Measurements from ENCODE around the gene WWOX. TPM values are rescaled to one million over a fixed set of nuclear protein-coding genes. Genes with fewer than 3 reads are reported as not detected.

The WWOX gene
- polyA plus RNA-seq, 1 donor from 2014 or later: 25.6 TPM

DNA sequence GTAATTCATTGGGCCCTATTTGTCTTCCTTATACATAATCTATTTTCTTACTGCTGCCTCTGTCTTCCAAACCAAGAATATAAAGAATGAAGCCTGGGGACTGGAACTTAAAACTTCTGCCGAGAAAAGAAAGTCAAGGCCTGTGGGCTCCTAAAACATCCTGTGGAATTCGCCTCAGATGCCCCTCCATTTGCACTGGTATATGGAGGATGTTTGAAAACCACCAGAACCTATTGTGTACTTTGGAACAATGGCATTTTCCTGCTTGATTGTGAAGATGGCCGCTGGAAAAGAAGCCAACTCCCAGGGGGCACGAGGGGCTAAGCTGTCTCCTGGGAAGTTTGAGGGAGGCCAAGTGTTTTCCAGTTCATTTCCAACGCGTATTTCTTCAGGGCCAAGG is 122.4 kb downstream of the WWOX start:
- no peaks in the 10 kb centered on the region for H3K36me3 ChIP-seq (ENCODE audit: insufficient read depth, low read length)
- no peaks in the 10 kb centered on the region for H3K9me2 ChIP-seq (ENCODE audit: insufficient read depth, low read length)
- H3K4me2 ChIP-seq (ENCODE audit: low read length): no peak overlapping the region
- H3K79me2 ChIP-seq (replicated peaks; ENCODE audit: insufficient read depth, low read length): no peaks in the 10 kb centered on the region
- H3K9ac ChIP-seq (ENCODE audit: low read length): no peak overlapping the region
- no peak overlapping the region for H2AFZ ChIP-seq (ENCODE audit: low read depth, low read length)
- no peaks in the 10 kb centered on the region for H3F3A ChIP-seq (ENCODE audit: insufficient read depth, low read length, poor library complexity, severe bottlenecking)
- H3K4me3 ChIP-seq (ENCODE audit: low read length): no peak overlapping the region
- no peak overlapping the region for H3K27ac ChIP-seq (ENCODE audit: low read length)
- H3K9me3 ChIP-seq (ENCODE audit: low read length): no peaks in the 10 kb centered on the region
- no peaks in the 10 kb centered on the region for H3K27me3 ChIP-seq (ENCODE audit: insufficient read depth, low read depth, low read length)
- TF ChIP-seq SMC3 (conservative IDR thresholded peaks at IDR 0.05; ENCODE audit: poor library complexity): no peak
- no peak for TF ChIP-seq EP300 (conservative IDR thresholded peaks at IDR 0.05; ENCODE audit: poor library complexity, severe bottlenecking)
- no peak for TF ChIP-seq EZH2 (IDR thresholded peaks at IDR 0.05; ENCODE audit: borderline replicate concordance, insufficient read depth, low read length, poor library complexity, severe bottlenecking)
- TF ChIP-seq TAF1 (IDR thresholded peaks at IDR 0.05; ENCODE audit: low read depth): no peak
- no peak for TF ChIP-seq MXI1 (conservative IDR thresholded peaks at IDR 0.05; ENCODE audit: poor library complexity, severe bottlenecking)
- H4K20me1 ChIP-seq (ENCODE audit: insufficient read depth): no peaks in the 10 kb centered on the region

DNA sequence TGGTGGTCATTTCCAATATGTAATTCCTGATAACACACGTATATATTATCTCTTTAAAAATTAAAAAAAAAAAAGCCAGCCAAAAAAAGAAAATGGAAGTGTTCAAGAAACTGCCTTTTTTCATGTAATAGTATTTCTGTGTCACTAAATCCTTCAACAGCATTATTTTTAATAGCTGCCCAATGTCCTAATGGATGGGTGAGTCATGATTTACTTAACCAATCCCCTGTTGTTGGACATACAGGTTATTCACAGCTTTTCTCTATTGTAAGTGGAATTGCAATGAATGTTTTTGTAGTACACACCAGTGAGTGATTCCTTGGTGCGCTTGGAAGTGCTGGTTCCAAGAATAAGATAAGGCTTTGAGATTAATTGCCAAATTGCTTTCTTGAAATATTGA is 124.9 kb downstream of the WWOX start:
- H3K9me2 ChIP-seq (ENCODE audit: insufficient read depth, low read length): no peaks in the 10 kb centered on the region
- H3K4me2 ChIP-seq (ENCODE audit: low read length): no peak overlapping the region
- no peaks in the 10 kb centered on the region for H3F3A ChIP-seq (ENCODE audit: insufficient read depth, low read length, poor library complexity, severe bottlenecking)
- H3K9me3 ChIP-seq (ENCODE audit: low read length): no peaks in the 10 kb centered on the region
- H4K20me1 ChIP-seq (ENCODE audit: insufficient read depth): no peaks in the 10 kb centered on the region
- no peaks in the 10 kb centered on the region for H3K36me3 ChIP-seq (ENCODE audit: insufficient read depth, low read length)
- H3K79me2 ChIP-seq (replicated peaks; ENCODE audit: insufficient read depth, low read length): no peaks in the 10 kb centered on the region
- H3K9ac ChIP-seq (ENCODE audit: low read length): no peak overlapping the region
- no peak overlapping the region for H2AFZ ChIP-seq (ENCODE audit: low read depth, low read length)
- H3K4me3 ChIP-seq (ENCODE audit: low read length): no peak overlapping the region
- no peak overlapping the region for H3K27ac ChIP-seq (ENCODE audit: low read length)
- H3K27me3 ChIP-seq (ENCODE audit: insufficient read depth, low read depth, low read length): no peaks in the 10 kb centered on the region
- TF ChIP-seq EP300 (conservative IDR thresholded peaks at IDR 0.05; ENCODE audit: poor library complexity, severe bottlenecking): no peak
- no peak for TF ChIP-seq POLR2AphosphoS5 (IDR thresholded peaks at IDR 0.05)
- no peak for TF ChIP-seq MXI1 (conservative IDR thresholded peaks at IDR 0.05; ENCODE audit: poor library complexity, severe bottlenecking)
- TF ChIP-seq, protein P1, sequence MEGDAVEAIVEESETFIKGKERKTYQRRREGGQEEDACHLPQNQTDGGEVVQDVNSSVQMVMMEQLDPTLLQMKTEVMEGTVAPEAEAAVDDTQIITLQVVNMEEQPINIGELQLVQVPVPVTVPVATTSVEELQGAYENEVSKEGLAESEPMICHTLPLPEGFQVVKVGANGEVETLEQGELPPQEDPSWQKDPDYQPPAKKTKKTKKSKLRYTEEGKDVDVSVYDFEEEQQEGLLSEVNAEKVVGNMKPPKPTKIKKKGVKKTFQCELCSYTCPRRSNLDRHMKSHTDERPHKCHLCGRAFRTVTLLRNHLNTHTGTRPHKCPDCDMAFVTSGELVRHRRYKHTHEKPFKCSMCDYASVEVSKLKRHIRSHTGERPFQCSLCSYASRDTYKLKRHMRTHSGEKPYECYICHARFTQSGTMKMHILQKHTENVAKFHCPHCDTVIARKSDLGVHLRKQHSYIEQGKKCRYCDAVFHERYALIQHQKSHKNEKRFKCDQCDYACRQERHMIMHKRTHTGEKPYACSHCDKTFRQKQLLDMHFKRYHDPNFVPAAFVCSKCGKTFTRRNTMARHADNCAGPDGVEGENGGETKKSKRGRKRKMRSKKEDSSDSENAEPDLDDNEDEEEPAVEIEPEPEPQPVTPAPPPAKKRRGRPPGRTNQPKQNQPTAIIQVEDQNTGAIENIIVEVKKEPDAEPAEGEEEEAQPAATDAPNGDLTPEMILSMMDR (IDR thresholded peaks at IDR 0.05; ENCODE audit: poor library complexity, severe bottlenecking): no peak
- TF ChIP-seq SMC3 (conservative IDR thresholded peaks at IDR 0.05; ENCODE audit: poor library complexity): no peak
- TF ChIP-seq EZH2 (IDR thresholded peaks at IDR 0.05; ENCODE audit: borderline replicate concordance, insufficient read depth, low read length, poor library complexity, severe bottlenecking): no peak
- no peak for TF ChIP-seq RAD21 (conservative IDR thresholded peaks at IDR 0.05)
- TF ChIP-seq, protein P2, sequence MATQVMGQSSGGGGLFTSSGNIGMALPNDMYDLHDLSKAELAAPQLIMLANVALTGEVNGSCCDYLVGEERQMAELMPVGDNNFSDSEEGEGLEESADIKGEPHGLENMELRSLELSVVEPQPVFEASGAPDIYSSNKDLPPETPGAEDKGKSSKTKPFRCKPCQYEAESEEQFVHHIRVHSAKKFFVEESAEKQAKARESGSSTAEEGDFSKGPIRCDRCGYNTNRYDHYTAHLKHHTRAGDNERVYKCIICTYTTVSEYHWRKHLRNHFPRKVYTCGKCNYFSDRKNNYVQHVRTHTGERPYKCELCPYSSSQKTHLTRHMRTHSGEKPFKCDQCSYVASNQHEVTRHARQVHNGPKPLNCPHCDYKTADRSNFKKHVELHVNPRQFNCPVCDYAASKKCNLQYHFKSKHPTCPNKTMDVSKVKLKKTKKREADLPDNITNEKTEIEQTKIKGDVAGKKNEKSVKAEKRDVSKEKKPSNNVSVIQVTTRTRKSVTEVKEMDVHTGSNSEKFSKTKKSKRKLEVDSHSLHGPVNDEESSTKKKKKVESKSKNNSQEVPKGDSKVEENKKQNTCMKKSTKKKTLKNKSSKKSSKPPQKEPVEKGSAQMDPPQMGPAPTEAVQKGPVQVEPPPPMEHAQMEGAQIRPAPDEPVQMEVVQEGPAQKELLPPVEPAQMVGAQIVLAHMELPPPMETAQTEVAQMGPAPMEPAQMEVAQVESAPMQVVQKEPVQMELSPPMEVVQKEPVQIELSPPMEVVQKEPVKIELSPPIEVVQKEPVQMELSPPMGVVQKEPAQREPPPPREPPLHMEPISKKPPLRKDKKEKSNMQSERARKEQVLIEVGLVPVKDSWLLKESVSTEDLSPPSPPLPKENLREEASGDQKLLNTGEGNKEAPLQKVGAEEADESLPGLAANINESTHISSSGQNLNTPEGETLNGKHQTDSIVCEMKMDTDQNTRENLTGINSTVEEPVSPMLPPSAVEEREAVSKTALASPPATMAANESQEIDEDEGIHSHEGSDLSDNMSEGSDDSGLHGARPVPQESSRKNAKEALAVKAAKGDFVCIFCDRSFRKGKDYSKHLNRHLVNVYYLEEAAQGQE (IDR thresholded peaks at IDR 0.05; ENCODE audit: borderline replicate concordance): no peak
- TF ChIP-seq TAF1 (IDR thresholded peaks at IDR 0.05; ENCODE audit: low read depth): no peak

Data from neural cell (in vitro differentiated cells).